ENCODE data around the gene GAB2.

The GAB2 gene

DNA sequence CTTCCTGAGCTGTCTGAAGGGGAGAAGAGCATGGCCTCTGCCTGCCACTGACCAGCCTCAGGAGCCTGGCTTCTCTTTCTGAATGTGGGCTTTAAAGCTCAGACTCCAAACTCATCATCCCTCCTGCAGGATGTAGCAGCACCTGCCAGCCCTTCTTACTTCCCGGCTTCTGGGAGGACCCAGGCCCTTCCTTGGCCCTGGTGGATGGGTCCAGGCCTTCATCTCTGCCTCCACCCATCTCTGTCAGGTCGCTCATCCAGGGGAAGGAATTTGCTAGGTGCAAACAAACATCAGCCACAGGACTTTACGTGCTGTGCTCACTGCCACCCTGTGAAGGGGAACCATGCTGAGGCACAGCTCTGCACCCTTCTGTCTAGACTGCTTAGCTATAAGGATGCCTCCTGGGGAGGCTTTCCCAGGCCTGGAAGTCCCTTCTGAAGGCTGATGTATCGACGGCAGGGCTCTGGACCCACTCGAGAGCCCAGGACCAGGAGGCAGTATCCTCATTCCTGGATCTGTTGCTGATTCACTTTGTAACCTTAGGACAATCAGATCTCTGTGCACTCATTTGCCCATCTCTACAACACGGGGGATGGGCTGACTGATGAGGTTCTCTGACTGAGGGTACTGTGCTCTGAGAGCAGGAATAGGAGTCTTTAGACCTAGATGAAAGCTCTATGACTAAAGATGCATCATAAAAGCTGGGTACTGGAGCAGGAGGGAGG is 198.0 kb downstream of the GAB2 start:
- Histone ChIP-seq H3K4me1 (ENCODE audit: insufficient read depth, low read length) (no peaks in the 10 kb centered on the region), H3K4me3 (ENCODE audit: low read length) (no peak overlapping the region), H3K27me3 (ENCODE audit: insufficient read depth, low read length) (no peaks in the 10 kb centered on the region), H3K36me3 (ENCODE audit: insufficient read depth, low read depth, low read length) (peaks cover 19% of the 10 kb centered on the region), H3K9ac (ENCODE audit: low read depth, low read length) (no peak overlapping the region), H3K27ac (ENCODE audit: low read length) (no peak overlapping the region), H3K9me3 (ENCODE audit: insufficient read depth, low read depth, low read length) (no peaks in the 10 kb centered on the region)

DNA sequence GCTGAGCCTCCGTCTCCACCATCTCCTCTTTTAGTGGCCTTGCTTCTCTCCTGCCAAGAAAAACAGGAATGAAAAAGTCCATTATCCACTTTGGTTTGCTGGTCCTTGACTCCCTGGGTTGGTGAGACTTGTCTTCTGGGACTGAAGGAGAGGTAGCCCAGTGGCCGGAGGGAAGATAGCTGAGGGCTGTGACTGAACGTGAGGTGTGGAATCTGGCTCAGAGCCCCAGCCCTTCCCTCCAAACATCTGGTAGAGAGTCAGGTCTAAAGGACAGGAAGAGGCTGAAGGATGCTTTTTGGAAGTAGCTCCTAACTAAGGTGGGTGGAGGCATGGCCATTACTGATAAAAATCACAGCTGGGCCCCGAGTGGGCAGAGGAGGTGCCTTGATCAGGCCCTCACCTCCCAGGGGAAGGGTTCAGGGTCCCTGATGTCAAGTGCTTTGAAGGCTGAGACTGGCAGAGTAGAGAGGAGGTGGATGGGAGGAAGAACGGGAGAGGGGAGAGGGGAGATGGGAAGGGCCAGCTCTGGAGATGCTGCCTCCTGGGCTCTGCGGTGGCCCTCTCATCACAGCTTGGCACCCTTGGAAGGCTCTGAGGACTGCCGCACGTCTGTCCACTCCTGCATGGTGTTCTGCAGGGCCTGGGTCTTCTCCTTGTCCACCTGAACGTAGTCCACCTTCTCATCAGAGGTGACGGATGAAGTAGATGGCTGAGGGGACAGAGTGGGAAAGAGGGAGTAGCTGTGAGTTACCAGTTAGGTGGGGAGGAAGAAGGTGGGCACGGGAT is 198.7 kb downstream of the GAB2 start:
- Histone ChIP-seq H3K27ac (ENCODE audit: low read length) (no peak overlapping the region), H3K4me1 (ENCODE audit: insufficient read depth, low read length) (no peaks in the 10 kb centered on the region), H3K9me3 (ENCODE audit: insufficient read depth, low read depth, low read length) (no peaks in the 10 kb centered on the region), H3K27me3 (ENCODE audit: insufficient read depth, low read length) (no peaks in the 10 kb centered on the region), H3K4me3 (ENCODE audit: low read length) (no peak overlapping the region), H3K9ac (ENCODE audit: low read depth, low read length) (no peak overlapping the region), H3K36me3 (ENCODE audit: insufficient read depth, low read depth, low read length) (peaks cover 18% of the 10 kb centered on the region)

GRCh38 chr11:78217650-78218541 is 199.7 kb downstream of the GAB2 start:
- H3K27me3 ChIP-seq (ENCODE audit: insufficient read depth, low read length) = no peaks in the 10 kb centered on the region
- no peak overlapping the region for H3K27ac ChIP-seq (ENCODE audit: low read length)
- H3K36me3 ChIP-seq (ENCODE audit: insufficient read depth, low read depth, low read length) = peaks cover 18% of the 10 kb centered on the region
- H3K9ac ChIP-seq (ENCODE audit: low read depth, low read length) = no peak overlapping the region
- no peaks in the 10 kb centered on the region for H3K4me1 ChIP-seq (ENCODE audit: insufficient read depth, low read length)
- H3K9me3 ChIP-seq (ENCODE audit: insufficient read depth, low read depth, low read length) = no peaks in the 10 kb centered on the region
- no peak overlapping the region for H3K4me3 ChIP-seq (ENCODE audit: low read length)

GRCh38 chr11:78216571-78217287 is 200.9 kb downstream of the GAB2 start:
- Histone ChIP-seq H3K27ac (ENCODE audit: low read length) (no peak overlapping the region), H3K4me1 (ENCODE audit: insufficient read depth, low read length) (no peaks in the 10 kb centered on the region), H3K27me3 (ENCODE audit: insufficient read depth, low read length) (no peaks in the 10 kb centered on the region), H3K9me3 (ENCODE audit: insufficient read depth, low read depth, low read length) (no peaks in the 10 kb centered on the region), H3K9ac (ENCODE audit: low read depth, low read length) (no peak overlapping the region), H3K36me3 (ENCODE audit: insufficient read depth, low read depth, low read length) (peaks cover 18% of the 10 kb centered on the region), H3K4me3 (ENCODE audit: low read length) (no peak overlapping the region)

GRCh38 chr11:78216021-78216420 is 201.6 kb downstream of the GAB2 start:
- Histone ChIP-seq H3K27me3 (ENCODE audit: insufficient read depth, low read length) (no peaks in the 10 kb centered on the region), H3K9me3 (ENCODE audit: insufficient read depth, low read depth, low read length) (no peaks in the 10 kb centered on the region), H3K4me3 (ENCODE audit: low read length) (no peak overlapping the region), H3K4me1 (ENCODE audit: insufficient read depth, low read length) (no peaks in the 10 kb centered on the region), H3K9ac (ENCODE audit: low read depth, low read length) (no peak overlapping the region), H3K27ac (ENCODE audit: low read length) (no peak overlapping the region), H3K36me3 (ENCODE audit: insufficient read depth, low read depth, low read length) (peaks cover 12% of the 10 kb centered on the region)

GRCh38 chr11:78214331-78215194 is 203.1 kb downstream of the GAB2 start:
- Histone ChIP-seq H3K4me3 (ENCODE audit: low read length) (no peak overlapping the region), H3K9ac (ENCODE audit: low read depth, low read length) (no peak overlapping the region), H3K27me3 (ENCODE audit: insufficient read depth, low read length) (no peaks in the 10 kb centered on the region), H3K4me1 (ENCODE audit: insufficient read depth, low read length) (no peaks in the 10 kb centered on the region), H3K36me3 (ENCODE audit: insufficient read depth, low read depth, low read length) (peaks cover 13% of the 10 kb centered on the region; the same call in 1 of the 2 replicates), H3K27ac (ENCODE audit: low read length) (no peak overlapping the region), H3K9me3 (ENCODE audit: insufficient read depth, low read depth, low read length) (no peaks in the 10 kb centered on the region)

DNA sequence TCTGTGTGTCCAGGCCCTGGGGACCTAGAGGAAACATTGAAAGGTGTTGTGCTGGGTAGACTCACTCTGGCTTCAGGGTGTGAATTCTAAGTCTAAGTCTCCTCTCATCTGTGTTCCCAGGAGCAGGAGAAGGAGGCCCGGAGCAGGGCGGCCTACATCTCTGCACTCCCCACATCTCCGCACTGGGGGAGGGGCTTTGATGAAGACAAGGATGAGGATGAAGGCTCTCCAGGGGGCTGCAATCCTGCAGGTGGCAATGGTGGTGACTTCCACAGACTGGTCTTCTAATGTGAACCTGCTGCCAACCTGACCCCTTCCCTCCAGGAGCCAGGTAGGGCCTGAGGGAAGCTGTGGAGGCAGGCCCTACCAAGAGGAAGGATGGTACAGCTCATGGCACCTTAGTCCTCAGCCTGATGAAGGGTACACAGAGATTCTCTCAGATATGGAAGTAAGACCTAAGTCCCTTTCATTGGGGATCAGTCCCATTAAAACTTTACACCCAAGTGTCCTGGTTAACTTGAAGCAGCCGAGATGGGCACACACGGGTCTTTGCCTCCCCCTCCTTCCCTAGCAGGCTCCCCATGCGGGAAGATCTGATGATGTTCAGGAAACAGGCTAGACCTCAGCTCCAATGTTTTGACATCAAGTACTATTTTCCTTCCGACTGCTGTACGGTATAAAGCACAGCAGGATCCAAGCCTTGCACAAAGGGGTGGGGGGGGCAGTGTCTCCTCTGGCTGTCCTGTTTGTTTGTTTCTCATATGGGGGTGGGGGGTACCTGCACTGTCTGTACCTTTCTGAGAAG is 203.9 kb downstream of the GAB2 start:
- no peaks in the 10 kb centered on the region for H3K9me3 ChIP-seq (ENCODE audit: insufficient read depth, low read depth, low read length)
- H3K36me3 ChIP-seq (ENCODE audit: insufficient read depth, low read depth, low read length) = peaks cover 8% of the 10 kb centered on the region; the same call in 1 of the 2 replicates
- H3K27ac ChIP-seq (ENCODE audit: low read length) = no peak overlapping the region

DNA sequence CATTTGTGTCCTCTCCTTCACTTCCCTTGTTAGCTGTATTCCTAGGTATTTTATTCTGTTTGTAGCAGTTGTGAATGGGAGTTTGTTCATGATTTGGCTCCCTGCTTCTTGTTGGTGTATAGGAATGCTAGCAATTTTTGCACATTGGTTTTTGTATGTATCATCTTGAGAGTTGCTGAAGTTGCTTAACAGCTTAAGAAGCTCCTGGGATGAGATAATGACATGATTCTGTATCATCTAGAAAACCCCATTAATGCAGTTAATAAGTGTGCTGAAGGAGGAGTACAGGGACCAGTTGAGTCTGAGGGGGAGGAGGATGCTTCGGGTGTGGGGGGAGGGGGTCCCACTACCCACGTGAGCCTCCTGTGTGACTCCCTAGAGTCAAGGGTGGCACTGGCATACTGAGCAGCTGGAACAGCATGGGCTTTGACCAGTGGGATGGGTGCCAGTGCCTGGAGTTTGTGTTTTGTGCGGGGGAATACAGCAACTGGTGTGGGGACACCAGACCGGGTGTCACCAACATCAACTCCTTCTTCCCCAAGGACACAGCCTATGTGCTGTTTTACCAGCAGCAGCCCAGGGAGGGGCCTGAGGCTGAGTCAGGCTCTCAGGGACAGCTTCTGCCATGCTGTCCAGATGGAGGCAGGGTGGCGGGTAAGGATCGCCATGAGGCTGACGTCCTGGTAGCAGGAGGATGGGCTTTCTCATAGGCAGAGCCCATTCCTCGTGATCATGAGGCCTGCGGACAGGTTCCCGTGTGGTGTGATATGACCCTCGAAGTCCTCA is 204.8 kb downstream of the GAB2 start:
- H3K36me3 ChIP-seq (ENCODE audit: insufficient read depth, low read depth, low read length) = peaks cover 5% of the 10 kb centered on the region; the same call in 1 of the 2 replicates
- H3K9me3 ChIP-seq (ENCODE audit: insufficient read depth, low read depth, low read length) = no peaks in the 10 kb centered on the region
- H3K9ac ChIP-seq (ENCODE audit: low read depth, low read length) = no peak overlapping the region
- no peaks in the 10 kb centered on the region for H3K27me3 ChIP-seq (ENCODE audit: insufficient read depth, low read length)
- H3K27ac ChIP-seq (ENCODE audit: low read length) = no peak overlapping the region
- no peaks in the 10 kb centered on the region for H3K4me1 ChIP-seq (ENCODE audit: insufficient read depth, low read length)
- no peak overlapping the region for H3K4me3 ChIP-seq (ENCODE audit: low read length)

More for the DNA sequence above, 203.9 kb downstream of the GAB2 start:
- Histone ChIP-seq H3K4me1 (ENCODE audit: insufficient read depth, low read length) (no peaks in the 10 kb centered on the region), H3K9ac (ENCODE audit: low read depth, low read length) (no peak overlapping the region), H3K4me3 (ENCODE audit: low read length) (no peak overlapping the region), H3K27me3 (ENCODE audit: insufficient read depth, low read length) (no peaks in the 10 kb centered on the region)

- H3K36me3 ChIP-seq (ENCODE audit: insufficient read depth, low read depth, low read length) = peaks cover 5% of the 10 kb centered on the region; the same call in 1 of the 2 replicates
- H3K9ac ChIP-seq (ENCODE audit: low read depth, low read length) = no peak overlapping the region
- no peaks in the 10 kb centered on the region for H3K4me1 ChIP-seq (ENCODE audit: insufficient read depth, low read length)
These were observed 206.1 kb downstream of the GAB2 start for GRCh38 chr11:78211565-78211964.

More at GRCh38 chr11:78211565-78211964, 206.1 kb downstream of the GAB2 start:
- no peak overlapping the region for H3K27ac ChIP-seq (ENCODE audit: low read length)
- H3K4me3 ChIP-seq (ENCODE audit: low read length) = no peak overlapping the region
- no peaks in the 10 kb centered on the region for H3K27me3 ChIP-seq (ENCODE audit: insufficient read depth, low read length)
- no peaks in the 10 kb centered on the region for H3K9me3 ChIP-seq (ENCODE audit: insufficient read depth, low read depth, low read length)

Data from iPS-20b (cell line).